PFSK-1 (cell line): ENCODE measurements around the gene FDX2.

Source experiments
- FOXP2 ChIP-seq: optimal IDR thresholded peaks from 2 replicates; pipeline ENCODE3; 2011; ENCODE audit warnings: borderline replicate concordance, control low read depth, inconsistent platforms; ENCODE audit not compliant: insufficient read depth; ENCODE audit errors: extremely low read length, extremely low read depth
- POLR2AphosphoS5 ChIP-seq: IDR thresholded peaks from 2 replicates; pipeline ENCODE4 v1.6.1; 2012; ENCODE audit warnings: low read depth, mild to moderate bottlenecking, control low read depth, low read length, moderate library complexity
- REST ChIP-seq, 2 experiments: IDR thresholded peaks; 2 replicates each; pipeline versions ENCODE4 v1.6.1 to v1.8.0; 2011 to 2012; ENCODE audit warnings: low read depth in 2 of 2, low read length in 2 of 2, control low read depth in 1 of 2, inconsistent platforms in 1 of 2, mild to moderate bottlenecking in 1 of 2, moderate library complexity in 1 of 2; ENCODE audit not compliant: insufficient read depth in 1 of 2
- SIN3A ChIP-seq: IDR thresholded peaks from 2 replicates; pipeline ENCODE4 v1.6.1; 2012; ENCODE audit warnings: mild to moderate bottlenecking, low read length, moderate library complexity, borderline replicate concordance; ENCODE audit not compliant: insufficient read depth
- TAF1 ChIP-seq: IDR thresholded peaks from 2 replicates; pipeline ENCODE4 v1.6.1; 2012; ENCODE audit warnings: low read length, control low read depth, borderline replicate concordance; ENCODE audit not compliant: insufficient read depth

The FDX2 gene

GRCh38 chr19:10325732-10326131, 9.9 kb upstream of the FDX2 start:
- no peak for TF ChIP-seq SIN3A
- no peak for TF ChIP-seq TAF1
- TF ChIP-seq FOXP2 = no peak
- no peak for TF ChIP-seq POLR2AphosphoS5
- TF ChIP-seq REST (IDR thresholded peaks at IDR 0.05; ENCODE audit: insufficient read depth in 1 of 2, low read depth in 2 of 2, low read length in 2 of 2) = no peak

GRCh38 chr19:10321874-10322835, 6.3 kb upstream of the FDX2 start:
- no peak for TF ChIP-seq TAF1
- TF ChIP-seq POLR2AphosphoS5 = no peak
- TF ChIP-seq FOXP2 = no peak
- no peak for TF ChIP-seq REST (IDR thresholded peaks at IDR 0.05; ENCODE audit: insufficient read depth in 1 of 2, low read depth in 2 of 2, low read length in 2 of 2)
- TF ChIP-seq SIN3A = no peak

- no peak for TF ChIP-seq SIN3A
- TF ChIP-seq POLR2AphosphoS5 = no peak
- TF ChIP-seq TAF1 = no peak
- no peak for TF ChIP-seq REST (IDR thresholded peaks at IDR 0.05; ENCODE audit: insufficient read depth in 1 of 2, low read depth in 2 of 2, low read length in 2 of 2)
- TF ChIP-seq FOXP2 = no peak
Observed at GRCh38 chr19:10321417-10321797, 5.6 kb upstream of the FDX2 start.

- no peak for TF ChIP-seq REST (IDR thresholded peaks at IDR 0.05; ENCODE audit: insufficient read depth in 1 of 2, low read depth in 2 of 2, low read length in 2 of 2)
- no peak for TF ChIP-seq TAF1
- no peak for TF ChIP-seq SIN3A
- no peak for TF ChIP-seq POLR2AphosphoS5
- no peak for TF ChIP-seq FOXP2
Observed at GRCh38 chr19:10320602-10321416, 5.0 kb upstream of the FDX2 start.
